Kidney (tissue), 14 donors: Measurements from ENCODE around the gene SLC66A3. TPM values are rescaled to one million over a fixed set of nuclear protein-coding genes. Genes with fewer than 3 reads are reported as not detected.

Experiments
- DNase-seq, 5 donors: peaks; one replicate each; pipeline ENCODE4 v3.0.0-alpha.2; 2013 to 2020
- FAIRE-seq: peaks from 2 replicates; lab custom pipeline; 2012; peaks lifted over from hg19 to GRCh38; lab: Jason Lieb, UNC
- H3K27ac ChIP-seq, 2 donors: one replicate each; pipeline ENCODE4 v1.7.0; 2013; ENCODE audit warnings: low read depth in 2 of 2, low read length in 2 of 2, inconsistent platforms in 1 of 2
- H3K27me3 ChIP-seq: one replicate; pipeline ENCODE4 v1.7.1; 2013; ENCODE audit warnings: low read length, inconsistent platforms; ENCODE audit not compliant: control insufficient read depth, insufficient read depth
- H3K36me3 ChIP-seq, 3 donors: one replicate each; pipeline versions ENCODE4 v1.7.0 to v1.7.1; 2013; ENCODE audit warnings: low read length in 3 of 3, control low read depth in 1 of 3, inconsistent platforms in 1 of 3; ENCODE audit not compliant: insufficient read depth in 3 of 3, control insufficient read depth in 2 of 3
- H3K4me1 ChIP-seq, 3 donors: one replicate each; pipeline versions ENCODE4 v1.7.0 to v1.7.1; 2013; ENCODE audit warnings: low read length in 3 of 3, inconsistent platforms in 1 of 3, low read depth in 1 of 3; ENCODE audit not compliant: control insufficient read depth in 2 of 3, insufficient read depth in 2 of 3
- H3K4me3 ChIP-seq, 3 donors: one replicate each; pipeline versions ENCODE4 v1.7.0 to v1.8.1; 2013; ENCODE audit warnings: low read length in 3 of 3, control low read depth in 1 of 3, inconsistent platforms in 1 of 3
- H3K9ac ChIP-seq, 3 donors: one replicate each; pipeline versions ENCODE4 v1.7.0 to v1.7.1; 2013; ENCODE audit warnings: low read length in 3 of 3, control low read depth in 1 of 3, inconsistent platforms in 1 of 3
- H3K9me3 ChIP-seq, 3 donors: one replicate each; pipeline versions ENCODE4 v1.7.0 to v1.7.1; 2013; ENCODE audit warnings: low read length in 3 of 3, control low read depth in 1 of 3, inconsistent platforms in 1 of 3; ENCODE audit not compliant: control insufficient read depth in 2 of 3, insufficient read depth in 1 of 3
- intact Hi-C: fragments of 100-400 bp; cut with DNase I; formaldehyde crosslinking; loops from one replicate; pipeline ENCODE4 v1.11.1; 2022
- polyA plus RNA-seq: library from polyadenylated mRNA; stranded (reverse); fragments of 350-450 nt; fragmentation: Illumina TruSeq; extraction: RNeasy Lipid Tissue Mini Kit (QIAGEN cat#74804); gene quantifications from one replicate; pipeline ENCODE4 v1.2.3, GENCODE V29; 2014; ENCODE audit warnings: low read depth, low replicate concordance; ENCODE audit not compliant: insufficient read depth
- total RNA-seq: library from RNA; stranded (reverse); fragmentation: NEBNext Ultra II Directional; extraction: Animal tissue kit (Norgen Biotek cat#: 25700); gene quantifications from one replicate; pipeline ENCODE4 v1.2.1, GENCODE V29; 2021
- TF ChIP-seq, protein P1 (sequence below): IDR thresholded peaks from 3 replicates; pipeline ENCODE4 v1.5.1; 2012; ENCODE audit warnings: mild to moderate bottlenecking, moderate library complexity, borderline replicate concordance; ENCODE audit not compliant: insufficient read depth; ENCODE audit errors: extremely low read depth
- donor health status: control.
- donor health status: control.
- donor health status: control.
- donor health status: control.
- donor health status: control.
- donor health status: DM: yes; HTN: yes; CAD: no.
- donor health status: Normal renal cell carcinoma (clear cell type).

The SLC66A3 gene
- total and polyA plus RNA-seq, 2 donors from 2014 or later: 28.4 to 33.0 TPM

DNA sequence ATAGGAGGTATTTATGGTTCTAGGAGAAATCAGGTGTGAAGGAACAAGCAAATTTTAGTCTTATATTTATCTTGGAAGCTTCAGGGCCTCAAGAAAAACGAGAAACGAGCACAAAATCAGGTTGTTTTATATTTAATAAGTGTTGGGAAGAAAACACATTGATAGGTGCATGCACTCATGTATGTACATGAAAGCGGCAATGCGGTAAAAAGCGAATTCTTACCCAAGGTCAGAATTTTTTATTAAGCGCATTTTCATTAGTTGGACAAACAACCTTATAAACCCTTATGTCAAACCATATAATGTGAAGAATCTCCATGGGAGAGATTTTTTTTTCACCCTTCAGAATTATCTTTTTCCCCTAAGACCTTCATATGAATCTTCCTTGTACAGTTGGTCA lies 25.4 kb downstream of the SLC66A3 start:
- no peak for FAIRE-seq

GRCh38 chr2:11182951-11183350 lies 27.7 kb downstream of the SLC66A3 start:
- peaks cover 0 to 9% (median 6%) of the 10 kb centered on the region in 3 donors for H3K36me3 ChIP-seq
- no peak overlapping the region for H3K9ac ChIP-seq
- intact Hi-C loops: no loop called here
- no peak for DNase-seq
- no peaks in the 10 kb centered on the region for H3K4me1 ChIP-seq
- no peak overlapping the region for H3K4me3 ChIP-seq
- no peaks in the 10 kb centered on the region for H3K27me3 ChIP-seq
- FAIRE-seq: no peak
- no peaks in the 10 kb centered on the region for H3K9me3 ChIP-seq
- TF ChIP-seq, protein P1, sequence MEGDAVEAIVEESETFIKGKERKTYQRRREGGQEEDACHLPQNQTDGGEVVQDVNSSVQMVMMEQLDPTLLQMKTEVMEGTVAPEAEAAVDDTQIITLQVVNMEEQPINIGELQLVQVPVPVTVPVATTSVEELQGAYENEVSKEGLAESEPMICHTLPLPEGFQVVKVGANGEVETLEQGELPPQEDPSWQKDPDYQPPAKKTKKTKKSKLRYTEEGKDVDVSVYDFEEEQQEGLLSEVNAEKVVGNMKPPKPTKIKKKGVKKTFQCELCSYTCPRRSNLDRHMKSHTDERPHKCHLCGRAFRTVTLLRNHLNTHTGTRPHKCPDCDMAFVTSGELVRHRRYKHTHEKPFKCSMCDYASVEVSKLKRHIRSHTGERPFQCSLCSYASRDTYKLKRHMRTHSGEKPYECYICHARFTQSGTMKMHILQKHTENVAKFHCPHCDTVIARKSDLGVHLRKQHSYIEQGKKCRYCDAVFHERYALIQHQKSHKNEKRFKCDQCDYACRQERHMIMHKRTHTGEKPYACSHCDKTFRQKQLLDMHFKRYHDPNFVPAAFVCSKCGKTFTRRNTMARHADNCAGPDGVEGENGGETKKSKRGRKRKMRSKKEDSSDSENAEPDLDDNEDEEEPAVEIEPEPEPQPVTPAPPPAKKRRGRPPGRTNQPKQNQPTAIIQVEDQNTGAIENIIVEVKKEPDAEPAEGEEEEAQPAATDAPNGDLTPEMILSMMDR: no peak
- no peak overlapping the region for H3K27ac ChIP-seq

More for the DNA sequence above, 25.4 kb downstream of the SLC66A3 start:
- H3K9me3 ChIP-seq: no peaks in the 10 kb centered on the region
- DNase-seq: no peak
- intact Hi-C loops: no loop called here
- no peak overlapping the region for H3K27ac ChIP-seq
- H3K9ac ChIP-seq: no peak overlapping the region
- no peaks in the 10 kb centered on the region for H3K4me1 ChIP-seq
- no peaks in the 10 kb centered on the region for H3K27me3 ChIP-seq
- H3K4me3 ChIP-seq: no peak overlapping the region
- TF ChIP-seq, protein P1: no peak
- peaks cover 0 to 9% (median 3%) of the 10 kb centered on the region in 3 donors for H3K36me3 ChIP-seq

- no peaks in the 10 kb centered on the region for H3K9me3 ChIP-seq
- no peak overlapping the region for H3K27ac ChIP-seq
- no peaks in the 10 kb centered on the region for H3K4me1 ChIP-seq
- intact Hi-C loops: no loop called here
- H3K27me3 ChIP-seq: no peaks in the 10 kb centered on the region
- peaks cover under 1 to 12% (median 5%) of the 10 kb centered on the region in 3 donors for H3K36me3 ChIP-seq
- no peak overlapping the region for H3K4me3 ChIP-seq
- TF ChIP-seq, protein P1: no peak
- FAIRE-seq: no peak
- no peak for DNase-seq
- no peak overlapping the region for H3K9ac ChIP-seq
These were observed 30.9 kb downstream of the SLC66A3 start for GRCh38 chr2:11186145-11186544.

DNA sequence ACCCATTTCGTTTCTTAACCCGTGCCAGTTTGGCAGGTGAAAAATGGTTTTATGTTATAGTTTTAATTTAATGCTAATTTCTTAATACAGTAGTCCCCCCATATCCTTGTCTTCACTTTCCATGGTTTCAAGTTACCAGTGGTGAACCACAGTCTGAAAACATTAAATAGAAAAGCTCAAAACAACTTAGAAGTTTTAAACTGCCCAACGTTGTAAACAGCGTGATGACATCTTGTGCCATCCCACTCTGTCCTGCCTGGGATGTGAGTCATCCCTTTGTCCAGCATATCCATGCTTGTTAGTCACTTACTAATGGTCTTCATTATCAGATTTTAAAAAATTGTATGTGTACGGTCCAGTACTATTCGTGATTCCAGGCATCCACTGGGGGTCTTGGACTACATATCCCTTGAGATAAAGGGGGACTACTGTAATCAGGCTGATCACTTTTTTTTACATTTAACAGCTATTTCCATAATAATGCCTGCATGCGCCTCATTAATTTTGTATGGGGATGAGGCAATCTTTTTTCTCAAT lies 31.9 kb downstream of the SLC66A3 start:
- TF ChIP-seq, protein P1: no peak
- H3K27ac ChIP-seq: no peak overlapping the region
- no peaks in the 10 kb centered on the region for H3K27me3 ChIP-seq
- H3K36me3 ChIP-seq: peaks cover 2 to 12% (median 5%) of the 10 kb centered on the region in 3 donors
- no peaks in the 10 kb centered on the region for H3K9me3 ChIP-seq
- DNase-seq: no peak
- intact Hi-C loops: no loop called here
- no peak overlapping the region for H3K4me3 ChIP-seq
- H3K4me1 ChIP-seq: no peaks in the 10 kb centered on the region
- no peak for FAIRE-seq
- H3K9ac ChIP-seq: no peak overlapping the region
